ENCODE measurements around the gene DGKG.

DGKG gene

GRCh38 chr3:186255703-186256331, 106.2 kb downstream of the DGKG start:
- Histone ChIP-seq H3K4me1 (ENCODE audit: insufficient read depth, low read length) (peaks cover 12% of the 10 kb centered on the region), H3K36me3 (ENCODE audit: insufficient read depth, low read length) (no peaks in the 10 kb centered on the region), H3K27ac (ENCODE audit: low read depth, low read length) (no peak overlapping the region), H3K27me3 (ENCODE audit: insufficient read depth, low read length) (no peaks in the 10 kb centered on the region), H3K9ac (ENCODE audit: low read depth, low read length) (no peak overlapping the region), H3K9me3 (ENCODE audit: insufficient read depth, low read depth, low read length) (no peaks in the 10 kb centered on the region), H3K4me3 (ENCODE audit: low read length) (no peak overlapping the region)
- WGBS: 89% methylated on average over 19 of the region's 19 CpGs

DNA sequence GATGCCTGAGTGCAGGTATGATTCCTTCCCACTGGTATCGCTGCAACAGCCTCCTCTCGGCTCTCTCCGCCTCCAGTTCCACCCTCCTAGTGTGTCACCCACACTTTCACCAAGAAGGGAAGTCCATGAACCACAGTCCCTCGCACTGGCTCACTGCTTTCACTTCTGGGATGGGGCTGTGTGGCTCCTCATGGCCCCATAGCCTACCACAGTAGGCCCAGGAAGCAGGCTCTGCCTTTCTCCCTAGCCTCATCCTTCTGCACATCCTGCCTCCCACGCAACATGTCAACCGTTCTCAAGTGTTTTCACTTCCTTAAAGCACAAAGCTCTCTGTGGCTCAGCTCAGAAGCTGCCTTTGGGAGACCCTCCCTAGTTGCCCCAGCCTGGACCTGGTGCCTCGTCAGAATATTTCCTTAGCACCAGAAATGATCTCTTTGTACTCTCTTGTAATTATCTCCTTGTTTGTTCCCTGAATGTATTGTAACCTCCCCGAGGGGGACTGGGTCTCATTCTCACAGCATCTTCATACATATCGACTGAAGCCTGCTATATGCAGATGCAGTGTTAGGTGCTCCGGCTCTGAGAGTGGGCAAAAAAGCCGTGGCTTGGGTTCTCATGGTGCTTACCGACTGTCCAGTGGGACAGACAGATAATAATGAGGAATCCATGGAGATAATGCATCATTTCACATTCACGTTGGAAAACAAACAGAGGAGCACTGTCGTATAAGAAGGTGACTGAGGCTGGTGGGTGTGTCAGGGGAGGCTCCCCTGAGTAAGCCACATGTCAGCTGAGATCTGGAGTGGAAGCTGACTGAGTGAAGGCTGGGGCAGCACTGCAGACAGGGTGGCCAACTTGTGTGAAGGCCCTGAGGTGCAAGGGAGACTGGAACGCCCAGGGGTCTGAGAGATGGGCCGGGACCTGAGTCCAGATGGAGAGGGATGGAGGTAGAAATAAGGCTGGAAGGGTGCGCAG, 107.1 kb downstream of the DGKG start:
- H3K4me1 ChIP-seq (ENCODE audit: insufficient read depth, low read length): peaks cover 7% of the 10 kb centered on the region
- H3K27me3 ChIP-seq (ENCODE audit: insufficient read depth, low read length): no peaks in the 10 kb centered on the region
- 92% methylated on average over 17 of the region's 17 CpGs for WGBS
- H3K9me3 ChIP-seq (ENCODE audit: insufficient read depth, low read depth, low read length): no peaks in the 10 kb centered on the region
- no peaks in the 10 kb centered on the region for H3K36me3 ChIP-seq (ENCODE audit: insufficient read depth, low read length)
- no peak overlapping the region for H3K27ac ChIP-seq (ENCODE audit: low read depth, low read length)
- no peak overlapping the region for H3K4me3 ChIP-seq (ENCODE audit: low read length)
- no peak overlapping the region for H3K9ac ChIP-seq (ENCODE audit: low read depth, low read length)

- Histone ChIP-seq H3K4me3 (ENCODE audit: low read length) (no peak overlapping the region), H3K27ac (ENCODE audit: low read depth, low read length) (no peak overlapping the region), H3K27me3 (ENCODE audit: insufficient read depth, low read length) (no peaks in the 10 kb centered on the region), H3K36me3 (ENCODE audit: insufficient read depth, low read length) (no peaks in the 10 kb centered on the region), H3K9ac (ENCODE audit: low read depth, low read length) (no peak overlapping the region), H3K9me3 (ENCODE audit: insufficient read depth, low read depth, low read length) (no peaks in the 10 kb centered on the region), H3K4me1 (ENCODE audit: insufficient read depth, low read length) (no peaks in the 10 kb centered on the region)
- WGBS: 92% methylated on average over 8 of the region's 8 CpGs
These were observed 110.0 kb downstream of the DGKG start for GRCh38 chr3:186251948-186252619.

GRCh38 chr3:186248850-186249249, 113.2 kb downstream of the DGKG start:
- no peaks in the 10 kb centered on the region for H3K36me3 ChIP-seq (ENCODE audit: insufficient read depth, low read length)
- no peak overlapping the region for H3K4me3 ChIP-seq (ENCODE audit: low read length)
- 91% methylated on average over 7 of the region's 7 CpGs for whole genome bisulfite sequencing
- no peak overlapping the region for H3K9ac ChIP-seq (ENCODE audit: low read depth, low read length)
- no peaks in the 10 kb centered on the region for H3K4me1 ChIP-seq (ENCODE audit: insufficient read depth, low read length)
- H3K9me3 ChIP-seq (ENCODE audit: insufficient read depth, low read depth, low read length): no peaks in the 10 kb centered on the region
- no peak overlapping the region for H3K27ac ChIP-seq (ENCODE audit: low read depth, low read length)
- no peaks in the 10 kb centered on the region for H3K27me3 ChIP-seq (ENCODE audit: insufficient read depth, low read length)

- H3K36me3 ChIP-seq (ENCODE audit: insufficient read depth, low read length): no peaks in the 10 kb centered on the region
- H3K27me3 ChIP-seq (ENCODE audit: insufficient read depth, low read length): no peaks in the 10 kb centered on the region
- no peak overlapping the region for H3K4me3 ChIP-seq (ENCODE audit: low read length)
- WGBS: 83% methylated on average over 5 of the region's 5 CpGs
- no peak overlapping the region for H3K9ac ChIP-seq (ENCODE audit: low read depth, low read length)
- H3K9me3 ChIP-seq (ENCODE audit: insufficient read depth, low read depth, low read length): no peaks in the 10 kb centered on the region
- H3K27ac ChIP-seq (ENCODE audit: low read depth, low read length): no peak overlapping the region
- no peaks in the 10 kb centered on the region for H3K4me1 ChIP-seq (ENCODE audit: insufficient read depth, low read length)
These were observed 113.9 kb downstream of the DGKG start for GRCh38 chr3:186247821-186248814.

GRCh38 chr3:186246941-186247340, 115.1 kb downstream of the DGKG start:
- Histone ChIP-seq H3K4me1 (ENCODE audit: insufficient read depth, low read length) (peaks cover 5% of the 10 kb centered on the region), H3K27ac (ENCODE audit: low read depth, low read length) (no peak overlapping the region), H3K4me3 (ENCODE audit: low read length) (no peak overlapping the region), H3K36me3 (ENCODE audit: insufficient read depth, low read length) (no peaks in the 10 kb centered on the region), H3K9me3 (ENCODE audit: insufficient read depth, low read depth, low read length) (no peaks in the 10 kb centered on the region), H3K27me3 (ENCODE audit: insufficient read depth, low read length) (no peaks in the 10 kb centered on the region), H3K9ac (ENCODE audit: low read depth, low read length) (no peak overlapping the region)
- 77% methylated on average over 2 of the region's 2 CpGs for WGBS

GRCh38 chr3:186244016-186244415, 118.0 kb downstream of the DGKG start:
- Histone ChIP-seq H3K4me1 (ENCODE audit: insufficient read depth, low read length) (peaks cover 8% of the 10 kb centered on the region), H3K27me3 (ENCODE audit: insufficient read depth, low read length) (no peaks in the 10 kb centered on the region), H3K9me3 (ENCODE audit: insufficient read depth, low read depth, low read length) (no peaks in the 10 kb centered on the region), H3K4me3 (ENCODE audit: low read length) (no peak overlapping the region), H3K9ac (ENCODE audit: low read depth, low read length) (no peak overlapping the region), H3K36me3 (ENCODE audit: insufficient read depth, low read length) (no peaks in the 10 kb centered on the region), H3K27ac (ENCODE audit: low read depth, low read length) (no peak overlapping the region)
- 95% methylated on average over 6 of the region's 6 CpGs for WGBS

DNA sequence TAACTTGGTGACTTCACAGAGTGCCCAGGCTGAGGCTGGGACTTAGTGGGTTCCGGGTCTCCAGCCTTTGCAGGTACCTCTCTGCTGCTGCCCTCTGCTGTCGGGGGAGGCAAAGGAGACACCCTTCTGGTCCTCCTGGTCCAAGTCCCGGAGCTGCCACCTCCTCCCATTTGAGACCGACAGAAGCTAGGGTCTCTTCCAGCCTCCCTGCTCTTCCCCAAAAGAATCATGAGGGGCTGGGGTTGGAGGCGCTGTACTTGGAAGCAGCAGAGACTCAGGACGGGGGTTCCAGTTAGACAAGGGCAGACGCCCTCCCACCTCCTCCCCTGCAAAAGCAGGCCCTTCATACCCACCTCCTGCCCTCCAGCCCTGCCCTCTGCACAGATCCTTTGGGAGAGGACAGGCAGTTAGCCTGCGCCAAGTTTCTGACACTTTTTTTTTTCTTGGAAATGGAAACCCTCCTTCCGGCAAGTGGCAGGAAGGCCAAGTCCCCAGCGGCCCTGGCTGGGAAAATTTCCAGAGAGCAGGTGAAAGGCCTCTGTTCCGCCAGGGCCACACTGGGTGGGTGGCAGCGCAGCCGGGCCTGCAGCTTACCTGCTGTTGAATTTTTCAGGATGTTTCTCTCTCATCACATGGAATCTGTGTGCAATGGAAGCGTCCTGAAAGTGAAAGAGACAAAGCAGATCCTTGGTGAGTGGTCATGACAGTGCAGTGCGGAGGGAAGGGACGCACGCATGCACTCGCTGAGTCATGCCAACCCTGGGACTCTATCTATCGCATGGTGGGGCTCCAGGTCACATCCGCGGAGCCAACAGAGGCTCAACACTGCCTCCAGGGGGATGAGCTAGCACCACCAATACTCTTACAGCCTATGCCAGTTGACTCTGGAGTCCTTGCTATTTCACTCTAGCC, 119.9 kb downstream of the DGKG start:
- H3K4me1 ChIP-seq (ENCODE audit: insufficient read depth, low read length): peaks cover 12% of the 10 kb centered on the region
- H3K9ac ChIP-seq (ENCODE audit: low read depth, low read length): 0 out of 2 replicates have a peak overlapping the region, but pooled peaks have one; percentile 16
- no peaks in the 10 kb centered on the region for H3K36me3 ChIP-seq (ENCODE audit: insufficient read depth, low read length)
- no peaks in the 10 kb centered on the region for H3K9me3 ChIP-seq (ENCODE audit: insufficient read depth, low read depth, low read length)
- H3K4me3 ChIP-seq (ENCODE audit: low read length): no peak overlapping the region
- 40% methylated on average over 21 of the region's 21 CpGs for WGBS
- no peak overlapping the region for H3K27ac ChIP-seq (ENCODE audit: low read depth, low read length)
- H3K27me3 ChIP-seq (ENCODE audit: insufficient read depth, low read length): no peaks in the 10 kb centered on the region

- Histone ChIP-seq H3K9ac (ENCODE audit: low read depth, low read length) (no peak overlapping the region), H3K36me3 (ENCODE audit: insufficient read depth, low read length) (no peaks in the 10 kb centered on the region), H3K4me1 (ENCODE audit: insufficient read depth, low read length) (peaks cover 12% of the 10 kb centered on the region), H3K9me3 (ENCODE audit: insufficient read depth, low read depth, low read length) (no peaks in the 10 kb centered on the region), H3K27ac (ENCODE audit: low read depth, low read length) (no peak overlapping the region), H3K27me3 (ENCODE audit: insufficient read depth, low read length) (0 out of 2 replicates have a peak, but pooled peaks cover 4% of the 10 kb centered on the region), H3K4me3 (ENCODE audit: low read length) (no peak overlapping the region)
- 82% methylated on average over 10 of the region's 10 CpGs for WGBS
These were observed 122.7 kb downstream of the DGKG start for GRCh38 chr3:186239321-186239720.

Measured in HUES64 (cell line).